Limb (tissue), 2 donors: ENCODE measurements around the gene FBXO15.

Source experiments
- DNase-seq, 2 donors: peaks; one replicate each; pipeline ENCODE4 v3.0.0-alpha.2; 2016; ENCODE audit errors: extremely low spot score in 2 of 2

The FBXO15 gene

DNA sequence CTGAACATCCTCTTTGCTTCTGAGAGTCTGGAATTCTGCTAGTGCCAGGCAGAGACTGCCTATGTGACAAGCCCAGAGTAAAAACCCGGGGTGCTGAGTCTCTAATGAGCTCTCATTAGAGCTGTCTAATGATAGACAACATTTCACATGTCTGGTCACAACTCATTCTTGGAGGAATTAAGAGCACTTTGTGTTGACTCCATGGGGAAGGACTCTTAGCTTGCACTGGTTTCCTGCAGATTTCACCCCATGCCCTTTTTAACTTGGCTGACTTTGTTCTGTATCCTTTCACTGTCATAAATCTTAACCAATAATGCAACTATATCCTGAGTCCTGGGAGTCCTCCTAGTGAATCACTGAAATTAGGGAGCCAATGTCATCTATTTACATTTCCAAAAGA, 33.5 kb downstream of the FBXO15 start:
- DNase-seq = no peak

DNA sequence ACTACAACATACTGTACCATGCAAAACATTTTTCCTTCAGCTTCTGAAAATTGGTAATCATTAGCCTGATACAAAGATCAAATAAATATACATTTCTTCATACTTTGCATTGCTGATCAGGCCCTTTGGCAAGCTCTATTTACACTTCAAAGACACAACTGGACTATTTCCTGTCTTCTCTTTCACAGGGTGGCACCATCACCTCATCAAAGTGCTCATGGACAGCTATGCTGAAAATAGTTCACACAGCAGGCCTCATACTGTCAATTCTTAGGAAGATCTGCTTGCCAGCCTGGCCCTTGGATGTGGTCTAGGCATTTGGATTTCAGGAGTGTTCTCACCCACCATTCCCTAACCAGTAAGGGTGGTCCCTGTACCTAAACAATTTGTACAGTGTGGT, 33.9 kb downstream of the FBXO15 start:
- DNase-seq = no peak

DNA sequence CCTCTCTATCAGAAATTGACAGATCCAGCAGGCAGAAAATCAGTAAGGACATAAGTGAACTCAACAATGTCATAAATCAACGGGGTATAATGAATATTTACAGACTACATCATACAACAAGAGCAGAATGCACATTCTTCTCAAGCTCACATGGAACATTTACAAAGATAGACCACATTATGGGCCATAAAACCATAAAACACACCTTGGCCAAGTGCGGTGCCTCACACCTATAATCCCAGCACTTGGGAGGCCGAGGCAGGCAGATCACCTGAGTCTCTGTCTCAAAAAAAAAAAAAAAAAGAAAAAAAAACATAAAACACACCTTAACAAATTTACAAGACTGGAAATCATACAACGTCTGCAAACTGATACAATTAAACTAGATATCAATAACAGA, 36.7 kb downstream of the FBXO15 start:
- no peak for DNase-seq

DNA sequence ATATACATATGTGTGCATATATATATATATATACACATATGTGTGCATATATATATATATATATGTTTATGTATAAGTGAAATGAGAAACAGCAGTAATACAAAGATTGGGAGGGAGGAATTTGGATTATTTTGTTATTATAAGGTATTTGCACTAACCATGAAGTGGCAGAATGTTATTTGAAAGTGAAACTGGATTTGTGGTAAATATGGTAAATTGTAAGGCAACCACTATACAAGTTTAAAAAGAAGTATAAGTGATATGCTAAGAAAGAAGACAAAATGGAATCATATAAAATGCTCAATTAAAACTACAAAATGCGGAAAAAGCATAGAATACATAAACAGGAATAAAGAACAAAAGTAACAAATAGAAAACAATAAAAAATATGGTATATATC, 37.5 kb downstream of the FBXO15 start:
- no peak for DNase-seq

DNA sequence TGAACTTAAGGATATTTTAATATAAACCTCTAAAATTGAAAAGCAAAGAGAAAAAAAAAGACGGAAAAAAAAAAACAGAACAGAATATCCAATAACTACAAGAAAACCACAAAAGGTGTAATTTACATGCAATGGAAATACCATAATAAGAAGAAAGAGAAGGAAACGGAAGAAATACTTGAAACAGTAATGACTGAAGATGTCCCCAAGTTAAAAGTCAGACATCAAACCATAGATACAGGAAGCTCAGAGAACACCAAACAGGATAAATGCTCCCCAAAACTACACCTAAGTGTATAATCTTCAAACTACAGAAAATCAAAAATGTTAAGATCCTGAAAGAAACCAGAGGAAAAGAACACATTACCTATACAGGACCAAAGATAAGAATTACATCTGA, 39.2 kb downstream of the FBXO15 start:
- DNase-seq = no peak

DNA sequence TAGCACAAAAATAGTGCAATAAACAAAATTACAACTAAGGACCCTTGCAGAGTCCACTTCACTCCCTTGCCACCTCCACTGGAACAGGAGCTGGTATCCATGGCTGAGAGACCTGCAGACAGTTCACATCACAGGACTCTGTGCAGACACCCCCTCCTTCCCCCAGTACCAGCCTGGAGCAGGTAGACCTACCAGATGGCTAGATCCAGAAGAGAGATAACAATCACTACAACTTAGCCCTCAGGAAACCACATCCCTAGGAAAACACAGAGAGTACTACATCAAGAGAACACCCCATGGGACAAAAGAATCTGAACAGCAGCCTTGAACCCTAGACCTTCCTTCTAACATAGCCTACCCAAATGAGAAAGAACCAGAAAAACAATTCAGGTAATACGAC, 49.8 kb downstream of the FBXO15 start:
- DNase-seq = no peak

DNA sequence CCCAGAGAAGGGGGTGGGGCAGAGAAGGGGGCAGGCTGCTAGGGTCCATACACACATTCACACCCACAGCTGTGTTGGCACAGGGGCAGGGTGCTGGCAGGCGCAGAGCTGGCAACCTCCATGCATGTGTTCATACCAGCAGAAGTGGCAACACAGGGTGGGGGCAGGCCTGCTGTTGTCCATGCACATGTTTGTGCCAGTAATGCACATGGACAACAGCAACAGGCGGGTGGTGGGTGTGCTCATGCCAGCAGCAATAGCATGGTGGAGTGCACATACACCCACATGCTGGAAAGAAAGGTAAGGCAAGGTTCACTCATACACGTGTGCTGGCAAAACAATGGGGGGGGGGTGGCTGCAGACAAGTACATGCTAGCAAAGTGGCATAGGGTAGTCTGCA, 54.7 kb downstream of the FBXO15 start:
- no peak for DNase-seq

DNA sequence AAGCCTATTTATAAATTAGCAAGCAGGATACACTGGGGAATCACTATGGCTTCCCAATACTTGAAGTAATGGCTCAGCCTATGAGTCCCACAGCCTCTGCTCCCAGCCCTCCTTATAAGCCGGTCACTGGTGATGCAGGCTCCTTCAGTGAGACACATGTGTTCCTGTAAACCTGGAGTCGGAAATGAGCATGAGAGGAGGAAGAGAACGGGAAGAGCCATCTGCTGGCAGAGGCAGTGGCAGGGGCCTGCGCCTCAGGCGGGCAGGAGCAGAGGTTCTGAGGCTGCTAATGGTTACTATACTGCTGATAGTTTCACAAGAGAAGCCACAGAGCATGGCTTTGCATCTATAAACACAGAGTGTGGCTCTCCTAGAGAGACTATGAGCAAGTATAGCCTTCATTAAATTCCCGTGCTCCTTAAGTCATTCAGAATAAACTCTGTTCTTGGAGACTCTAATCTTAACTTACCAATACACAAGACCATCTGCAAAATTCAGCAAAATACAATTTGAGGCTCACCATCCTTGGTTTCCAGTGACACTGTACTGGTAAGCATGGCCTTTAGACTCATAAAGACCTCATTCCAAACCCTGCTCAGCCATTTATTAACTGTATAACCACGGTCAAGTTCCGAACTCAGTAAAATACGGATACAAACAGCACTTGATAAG, 63.3 kb downstream of the FBXO15 start:
- DNase-seq = no peak

DNA sequence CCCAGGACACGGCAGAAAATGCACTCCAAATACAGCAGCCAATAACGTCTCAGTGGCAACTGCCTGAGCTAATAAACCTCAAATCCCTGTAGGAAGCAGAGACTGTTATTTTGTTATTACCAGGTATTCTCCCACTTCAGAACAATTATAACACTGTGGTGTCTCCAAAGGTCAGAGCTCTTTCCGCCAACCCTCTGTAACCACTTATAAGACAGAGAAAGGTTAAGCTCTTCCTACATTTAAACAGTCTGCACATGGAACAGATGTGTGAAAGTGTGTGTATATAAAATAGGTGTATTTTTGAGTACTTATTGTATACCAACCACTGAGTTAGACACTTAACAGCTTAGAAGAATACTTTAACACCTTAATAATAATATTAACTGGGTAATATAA, 64.1 kb downstream of the FBXO15 start:
- DNase-seq = no peak

DNA sequence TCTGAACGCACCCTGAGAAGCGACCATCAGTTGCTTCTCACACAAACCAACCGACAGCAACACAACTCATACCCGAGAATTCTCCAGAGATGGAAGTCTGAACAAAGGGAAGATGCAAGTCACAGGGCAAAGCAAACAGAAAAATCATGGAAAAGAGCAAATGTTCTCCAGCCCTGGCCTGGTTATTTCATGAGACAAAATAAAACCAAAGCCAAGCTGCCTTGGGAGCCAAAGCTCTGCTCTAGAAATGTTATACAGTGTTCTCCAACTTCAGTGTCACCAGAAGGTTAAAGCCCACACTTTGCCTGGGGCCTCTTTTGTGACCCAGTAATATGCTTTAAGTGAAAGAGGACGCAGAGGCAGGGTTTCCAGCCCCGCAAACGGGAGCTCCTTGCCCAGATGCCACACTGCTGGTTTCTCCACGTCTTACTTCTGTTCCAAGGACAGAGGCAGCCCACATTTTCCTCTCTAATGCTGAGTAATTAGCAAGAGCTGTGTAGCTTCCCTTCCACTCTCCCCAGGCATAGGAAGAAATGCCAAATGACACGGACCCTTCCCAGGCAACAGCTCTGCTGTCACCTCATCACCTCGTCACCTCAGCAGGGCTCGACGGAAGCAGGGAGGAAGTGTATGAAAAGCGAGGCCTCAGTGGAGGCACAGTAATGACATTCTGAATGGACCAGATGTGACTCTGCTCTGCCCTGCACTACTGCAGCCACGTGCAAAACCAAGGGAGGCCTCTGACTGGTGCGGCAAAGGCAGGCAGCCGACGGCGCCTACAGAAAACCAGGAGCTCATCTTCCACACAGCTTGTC, 64.7 kb downstream of the FBXO15 start:
- DNase-seq = no peak

DNA sequence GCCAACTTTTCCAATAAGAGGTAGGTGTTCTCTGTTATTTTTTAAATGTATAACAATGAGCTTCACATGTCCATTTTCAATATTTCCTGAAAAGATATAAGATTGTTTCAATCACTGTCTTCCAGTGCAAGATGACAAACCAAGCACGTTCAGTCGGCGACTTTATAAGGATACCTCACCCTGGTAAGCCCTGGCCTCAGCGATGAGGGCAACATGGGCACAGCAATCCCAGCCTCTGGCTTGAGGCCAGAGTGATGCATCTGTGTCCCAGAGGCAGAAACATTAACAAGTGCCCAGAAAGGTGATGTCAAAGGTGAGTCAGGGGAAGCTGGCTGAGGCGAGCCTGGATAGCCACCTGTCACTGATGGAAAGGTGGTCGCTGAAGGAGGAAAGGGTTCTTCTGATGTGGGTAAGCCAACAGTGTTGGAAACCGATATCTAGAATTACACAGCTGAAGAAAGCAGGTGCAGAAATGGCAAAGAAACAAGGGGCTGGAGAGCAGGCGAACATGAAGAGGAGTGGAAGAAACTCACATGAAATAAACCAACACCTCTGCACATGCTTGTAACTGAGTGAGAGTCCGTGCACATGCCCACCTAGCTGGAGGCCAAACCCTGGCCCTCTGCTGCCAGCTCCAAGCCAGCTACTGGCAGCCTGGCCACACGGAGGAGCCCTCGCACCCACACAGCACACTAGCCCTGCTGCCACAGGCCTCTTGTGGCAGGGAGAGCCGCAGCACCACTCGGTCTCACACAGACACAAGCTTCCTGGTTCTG, 65.5 kb downstream of the FBXO15 start:
- no peak for DNase-seq

DNA sequence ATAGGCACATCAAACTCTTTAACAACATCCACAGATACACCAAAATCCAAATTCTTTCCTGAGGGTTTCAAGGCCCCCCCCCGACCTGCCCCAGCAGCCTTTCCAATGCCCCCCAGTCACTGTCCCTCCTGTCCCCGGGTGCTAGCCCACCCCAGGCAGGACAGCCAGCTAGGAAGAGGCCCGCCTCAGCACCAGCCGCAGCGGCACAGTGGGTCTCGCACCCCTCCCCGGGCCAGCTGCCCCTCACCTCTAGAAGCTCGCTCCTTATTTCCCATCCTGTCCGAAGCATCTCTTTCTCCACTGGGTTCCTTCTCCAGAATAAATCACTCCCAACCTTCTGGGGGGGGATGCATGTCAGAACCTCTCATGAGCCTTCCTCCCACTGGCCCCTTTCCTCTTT, 69.4 kb downstream of the FBXO15 start:
- no peak for DNase-seq

DNA sequence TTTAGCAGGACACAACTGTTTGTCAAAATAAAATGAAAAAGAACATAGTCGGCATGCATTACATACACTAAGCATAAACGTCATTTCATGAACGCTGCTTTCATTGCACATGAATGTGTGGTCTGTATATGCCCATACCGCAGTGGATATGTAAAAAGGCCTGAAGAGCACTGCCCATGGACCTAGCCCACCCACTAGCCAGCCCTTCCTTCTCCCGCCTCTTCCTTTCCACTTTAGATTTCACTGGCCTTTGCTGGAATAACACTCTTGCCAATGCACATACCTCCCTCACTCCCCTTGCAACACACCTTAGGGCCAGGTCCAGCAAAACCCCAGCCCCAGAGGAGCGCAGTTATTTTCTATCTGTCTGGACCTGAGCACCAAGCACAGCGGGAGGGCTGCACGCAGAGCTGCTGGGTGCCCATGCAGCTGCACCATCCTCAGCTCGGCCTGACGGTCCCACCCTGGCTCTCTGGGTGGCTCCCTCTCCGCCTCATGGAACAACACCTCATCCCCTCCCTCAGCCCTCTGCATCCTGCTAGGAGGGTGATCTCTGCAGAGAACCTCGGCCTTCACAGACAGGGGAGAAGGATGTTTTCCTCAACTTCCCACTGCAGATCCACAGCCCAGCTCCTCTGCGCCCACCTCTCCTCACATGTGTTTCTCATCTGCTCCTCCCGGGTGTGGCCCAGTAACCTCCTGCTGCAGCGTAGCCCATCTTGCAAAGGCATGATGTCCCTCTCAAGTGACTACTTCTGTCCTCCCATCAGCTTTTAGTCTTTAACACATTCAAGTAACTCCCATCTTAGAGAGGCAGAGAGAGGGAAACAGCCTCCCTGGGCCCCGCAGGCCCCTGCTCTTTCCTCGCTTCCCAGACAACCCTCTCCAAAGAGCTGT, 72.7 kb downstream of the FBXO15 start:
- DNase-seq = no peak

DNA sequence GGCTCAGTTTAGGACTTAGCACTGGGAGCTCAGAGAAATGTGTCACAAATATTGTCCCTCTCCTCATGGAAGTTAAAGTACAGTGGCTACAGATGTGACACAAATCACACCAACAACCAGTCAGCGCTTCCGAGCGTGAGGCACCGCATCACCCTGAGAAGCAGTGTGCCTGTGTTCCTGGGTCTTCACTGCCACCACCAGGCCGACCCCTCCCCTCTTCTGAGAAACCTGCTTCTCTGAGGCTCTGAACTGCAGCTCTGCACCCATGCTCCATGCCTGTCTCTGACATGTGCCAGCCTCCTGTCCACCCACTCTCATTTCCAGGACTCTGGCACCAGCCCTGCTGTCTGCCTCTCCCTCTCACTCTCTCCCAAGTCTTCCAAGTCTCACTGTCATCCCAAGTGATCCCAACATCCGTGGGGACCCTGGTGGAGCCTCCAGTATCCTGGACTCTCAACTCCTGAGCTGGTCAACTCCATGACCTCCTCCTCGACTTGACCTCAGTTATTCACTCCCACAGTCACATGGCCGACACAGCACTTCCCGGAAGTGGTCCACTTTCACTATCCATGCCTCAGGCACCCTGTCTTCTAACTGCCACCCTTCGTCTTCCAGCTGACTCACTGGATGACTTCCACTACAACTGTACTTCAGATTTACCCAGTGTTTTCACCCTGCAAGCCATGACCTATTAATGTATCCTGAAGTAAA, 73.5 kb downstream of the FBXO15 start:
- DNase-seq = no peak

DNA sequence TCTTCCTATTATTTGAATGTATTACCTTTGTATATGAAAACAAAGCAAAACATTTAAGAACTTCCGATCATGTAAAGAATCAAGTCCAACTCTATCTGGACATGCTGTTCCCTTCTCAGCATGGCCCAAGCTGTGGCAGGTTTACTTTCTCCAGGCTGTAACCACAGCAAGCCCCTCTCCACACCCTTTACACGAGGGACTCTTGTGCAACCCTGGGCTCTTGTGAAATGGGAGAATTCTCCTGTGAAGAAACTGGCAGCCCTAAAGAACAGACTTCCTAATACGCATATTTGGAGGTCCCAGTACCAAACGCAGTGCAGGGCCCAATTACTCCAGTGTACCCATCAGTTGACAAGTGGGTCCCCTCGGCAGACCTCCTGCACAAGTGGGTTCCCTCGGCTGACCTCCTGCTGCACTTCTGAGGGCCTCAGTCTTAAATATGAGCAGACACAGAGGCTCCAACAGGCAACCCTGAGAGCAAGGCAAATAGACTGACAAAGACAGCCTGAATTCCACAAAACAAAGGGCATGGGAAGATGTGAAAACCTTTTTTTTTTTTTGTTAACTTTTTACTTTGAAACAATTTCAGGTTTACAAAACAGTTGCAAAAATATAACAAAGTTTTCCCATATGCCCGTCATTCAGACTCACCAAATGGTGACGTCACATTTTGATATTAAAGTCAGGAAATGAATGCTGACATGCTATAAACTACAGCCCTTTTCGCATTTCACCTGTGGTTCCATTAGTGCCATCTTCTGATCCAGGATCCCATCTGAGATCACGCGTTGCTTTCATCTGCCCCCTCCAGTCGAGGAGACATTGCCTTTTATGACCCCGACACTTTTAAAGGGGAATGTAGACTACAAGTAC, 78.2 kb downstream of the FBXO15 start:
- DNase-seq = no peak

DNA sequence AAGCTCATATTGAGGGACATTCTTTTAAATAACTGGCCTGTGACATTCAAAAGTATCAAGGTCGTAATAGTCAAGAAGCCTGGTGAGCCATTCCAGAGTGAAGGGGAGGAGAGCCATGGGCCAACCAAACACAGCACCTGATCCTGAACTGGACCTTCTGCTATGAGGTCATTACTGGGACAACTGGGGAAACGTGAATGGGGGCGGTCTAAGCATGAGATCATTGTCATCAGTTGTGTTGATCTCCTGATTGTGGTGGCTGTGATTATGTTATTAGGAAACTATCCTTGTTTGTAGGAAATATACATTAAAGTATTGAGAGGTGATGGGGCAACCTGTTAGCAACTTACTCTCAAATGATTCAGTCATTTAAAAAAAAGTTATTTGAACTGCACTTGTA, 79.3 kb downstream of the FBXO15 start:
- no peak for DNase-seq

DNA sequence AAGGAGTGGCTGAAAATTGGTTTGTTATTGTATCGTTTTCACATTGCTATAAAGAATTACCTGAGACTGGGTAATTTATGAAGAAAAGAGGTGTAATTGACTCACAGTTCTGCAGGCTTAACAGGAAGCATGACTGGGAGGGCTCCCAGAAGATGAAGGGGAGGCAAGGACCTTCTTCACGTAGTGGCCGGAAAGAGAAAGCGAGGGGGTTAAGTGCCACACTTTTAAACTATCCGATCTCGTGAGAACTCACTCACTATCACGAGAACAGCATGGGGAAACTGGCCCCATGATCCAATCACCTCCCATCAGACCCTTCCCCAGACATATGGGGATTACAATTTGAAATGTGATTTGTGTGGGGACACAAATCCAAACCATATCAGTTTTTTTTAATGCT, 81.6 kb downstream of the FBXO15 start:
- no peak for DNase-seq

DNA sequence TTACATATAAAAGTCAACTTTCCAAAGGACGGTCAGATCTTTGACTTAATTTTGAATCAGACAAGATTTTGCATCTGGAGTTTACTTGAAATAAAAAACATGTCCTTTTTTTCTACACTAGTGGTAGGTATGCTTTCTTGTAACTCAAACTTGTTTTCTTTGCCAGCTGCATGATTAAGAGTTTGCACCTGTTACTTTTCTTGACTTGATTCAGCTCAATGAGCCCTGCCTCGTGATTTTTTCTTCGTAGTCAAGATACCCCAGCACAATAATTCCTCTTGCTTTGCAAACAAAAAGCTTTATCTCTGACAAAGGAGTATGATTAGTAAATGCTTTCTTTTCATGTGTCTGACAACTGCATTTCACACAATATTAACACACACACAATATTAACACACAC, 82.3 kb downstream of the FBXO15 start:
- DNase-seq = no peak

DNA sequence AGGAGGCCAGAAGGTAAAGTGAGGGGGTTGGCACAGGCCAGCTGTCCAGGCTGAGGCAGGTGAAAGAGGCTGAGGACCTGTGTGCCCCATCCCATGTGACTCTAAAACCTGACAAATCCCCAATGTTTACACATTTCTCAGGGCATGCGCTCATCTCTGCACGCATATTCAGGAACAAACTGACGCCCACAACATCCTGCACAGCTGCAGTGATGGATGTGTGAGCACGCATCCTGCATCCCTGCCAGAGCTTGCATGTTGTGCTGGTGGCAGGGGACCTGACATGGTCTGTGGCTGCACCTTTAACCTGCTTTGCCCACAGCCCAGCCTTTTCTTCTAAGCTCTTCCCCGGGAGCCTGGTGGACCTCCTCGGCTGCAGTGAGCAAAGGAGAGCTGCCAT, 83.1 kb downstream of the FBXO15 start:
- DNase-seq = no peak

DNA sequence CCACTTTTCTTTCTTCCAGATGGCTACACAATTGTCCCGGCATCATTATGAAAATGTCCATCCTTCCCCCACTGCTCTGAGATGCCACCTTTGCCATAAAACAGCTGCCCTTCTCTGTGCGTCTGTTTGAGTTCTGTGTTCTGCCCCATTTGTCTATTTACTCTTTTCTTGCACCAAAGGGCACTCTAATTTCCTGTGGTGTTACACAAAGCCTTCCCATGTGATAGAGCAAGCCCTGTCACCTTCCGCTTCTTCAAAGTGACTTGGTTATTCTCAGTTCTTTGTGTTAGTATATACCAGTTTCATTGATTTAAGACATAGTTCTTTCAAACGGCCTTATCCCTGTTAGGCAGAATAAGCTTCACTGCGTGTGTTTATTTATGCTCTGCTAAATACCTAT, 84.1 kb downstream of the FBXO15 start:
- DNase-seq = no peak
